NCI-H510A treated with DMSO at 0.1 percent for 48 hours (cell line): ENCODE measurements around the gene DHDDS.
A peak's percentile ranks its signal among the peaks of the same experiment; 100 is the strongest.
"Not testable (repeated sequence)": the region's sequence is repeated elsewhere in the genome, so short reads cannot be mapped to it uniquely, and the experiment has no call there.

Experiments used
- DNase-seq: peaks from one replicate; lab custom pipeline; 2025; lab: John Stamatoyannopoulos, UW

The DHDDS gene

DNA sequence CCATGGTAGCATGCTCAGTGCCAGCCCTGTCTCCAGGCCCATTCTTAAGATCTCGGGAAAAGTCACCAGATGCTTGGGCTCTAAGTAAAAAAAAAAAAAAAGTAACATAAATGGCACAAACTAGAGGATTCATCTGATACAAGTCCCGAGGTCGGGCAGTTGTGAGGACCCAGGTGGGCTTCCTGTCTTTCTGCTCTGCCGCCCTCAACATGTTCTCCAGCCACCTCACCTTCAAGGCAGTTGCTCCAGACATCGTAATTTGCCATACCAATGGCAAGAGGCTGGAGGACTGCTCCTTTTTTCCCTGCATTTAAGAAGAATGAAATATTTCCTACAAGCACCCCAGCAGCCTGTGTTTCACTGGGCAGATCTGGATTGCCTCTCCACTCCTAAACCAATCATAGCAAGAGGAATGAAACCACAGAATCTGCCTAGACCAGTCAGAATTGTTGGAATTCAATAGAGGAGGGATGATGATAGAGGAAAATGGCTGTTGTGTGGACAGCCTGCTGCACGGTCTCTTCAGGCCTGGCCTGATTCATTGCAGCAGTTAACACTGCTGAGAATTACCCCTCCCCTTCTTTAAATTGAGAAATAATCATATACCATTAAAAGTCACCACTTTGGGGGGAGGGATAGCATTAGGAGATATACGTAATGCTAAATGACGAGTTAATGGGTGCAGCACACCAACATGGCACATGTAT, 45.5 kb downstream of the DHDDS start:
- peak; percentile 32 for DNase-seq

DNA sequence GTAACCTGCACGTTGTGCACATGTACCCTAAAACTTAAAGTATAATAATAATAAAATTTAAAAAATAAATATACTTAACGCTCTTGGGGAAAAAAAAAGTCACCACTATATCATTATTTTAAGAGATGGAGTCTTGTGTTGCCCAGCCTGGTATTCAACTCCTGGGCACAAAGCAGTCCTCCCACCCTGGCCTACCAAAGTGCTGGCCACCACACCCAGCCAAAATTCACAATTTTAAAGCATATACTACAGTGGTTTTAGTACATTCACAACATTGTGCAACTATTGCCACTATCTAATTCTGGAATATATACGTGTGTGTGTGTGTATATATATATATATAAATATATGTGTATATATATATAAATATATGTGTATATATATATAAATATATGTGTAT, 46.0 kb downstream of the DHDDS start:
- no peak for DNase-seq

DNA sequence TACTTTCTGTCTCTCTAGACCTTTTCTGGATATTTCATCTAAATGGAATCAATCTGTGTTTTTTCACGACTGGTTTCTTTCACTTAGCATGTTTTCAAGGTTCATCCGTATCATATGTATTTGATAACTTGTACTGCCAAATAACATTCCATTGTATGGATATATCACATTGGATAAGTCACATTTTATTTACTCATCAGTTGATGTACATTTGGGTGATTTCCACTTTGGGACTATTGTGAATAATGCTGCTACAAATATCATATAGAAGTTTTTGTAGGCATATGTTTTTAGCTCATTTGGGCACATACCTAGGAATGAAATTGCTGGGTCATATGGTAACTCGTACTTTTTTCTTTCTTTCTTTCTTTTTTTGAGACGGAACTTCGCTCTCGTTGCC, 46.9 kb downstream of the DHDDS start:
- no peak for DNase-seq

DNA sequence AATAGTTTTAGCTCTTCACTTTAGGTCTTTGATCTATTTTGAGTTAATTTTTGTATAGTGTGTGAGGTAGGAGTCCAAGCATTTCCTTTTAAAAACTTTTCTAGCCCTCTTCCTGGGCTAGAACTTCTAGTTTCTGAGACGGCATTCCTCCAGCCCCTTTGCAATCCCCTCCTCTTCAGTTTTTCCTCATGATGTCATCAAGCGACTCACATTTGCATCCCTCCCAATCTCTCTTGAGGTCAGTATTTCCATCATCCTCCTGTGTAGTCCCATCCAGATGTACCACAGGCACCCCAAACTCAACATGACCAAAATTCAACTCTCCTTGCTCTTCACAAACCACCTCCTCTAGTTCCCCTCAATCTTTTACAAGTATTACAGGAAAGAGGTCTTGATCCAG, 50.8 kb downstream of the DHDDS start:
- DNase-seq = no peak

DNA sequence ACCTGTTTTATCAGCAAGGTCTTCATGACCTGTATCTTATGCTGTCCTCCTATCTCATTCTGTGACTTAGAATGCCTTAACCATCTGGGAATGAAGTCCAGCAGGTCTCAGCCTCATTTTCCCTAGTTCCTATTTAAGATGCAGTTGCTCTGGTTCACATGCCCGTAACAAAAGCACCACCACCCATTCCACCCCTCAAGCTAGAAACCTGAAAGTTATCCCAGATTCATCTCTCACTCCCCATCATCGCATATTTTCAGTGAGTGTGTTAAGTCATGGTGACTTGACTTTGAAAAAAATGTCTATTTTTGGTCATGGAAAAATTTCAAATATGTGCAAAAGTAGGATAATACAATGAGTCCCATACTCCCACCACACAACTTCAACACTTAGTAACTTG, 51.9 kb downstream of the DHDDS start:
- no peak for DNase-seq

DNA sequence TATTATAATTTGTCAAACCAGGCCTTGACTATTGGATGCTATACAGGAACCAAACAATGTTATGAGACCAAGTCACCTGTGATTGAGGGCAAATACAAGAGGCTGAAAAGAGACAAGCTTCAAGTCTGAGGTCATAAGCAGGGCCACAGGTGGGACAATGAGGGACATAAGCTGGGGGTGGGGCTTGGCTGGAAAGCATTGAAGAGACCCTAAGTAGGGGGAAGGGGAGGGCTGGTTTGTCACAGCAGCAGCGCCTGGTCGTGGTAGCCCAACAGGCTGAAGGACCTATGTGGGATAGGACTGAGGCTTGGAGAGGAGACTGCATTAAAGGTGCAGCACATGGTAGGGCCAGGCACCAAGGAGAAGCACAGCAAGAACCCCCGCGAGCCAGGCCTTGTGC, 58.0 kb downstream of the DHDDS start:
- DNase-seq = no peak

GRCh38 chr1:26493267-26493666, 61.1 kb downstream of the DHDDS start:
- DNase-seq = no peak

- DNase-seq = no peak
Measured at GRCh38 chr1:26493938-26494337, 61.8 kb downstream of the DHDDS start.

DNA sequence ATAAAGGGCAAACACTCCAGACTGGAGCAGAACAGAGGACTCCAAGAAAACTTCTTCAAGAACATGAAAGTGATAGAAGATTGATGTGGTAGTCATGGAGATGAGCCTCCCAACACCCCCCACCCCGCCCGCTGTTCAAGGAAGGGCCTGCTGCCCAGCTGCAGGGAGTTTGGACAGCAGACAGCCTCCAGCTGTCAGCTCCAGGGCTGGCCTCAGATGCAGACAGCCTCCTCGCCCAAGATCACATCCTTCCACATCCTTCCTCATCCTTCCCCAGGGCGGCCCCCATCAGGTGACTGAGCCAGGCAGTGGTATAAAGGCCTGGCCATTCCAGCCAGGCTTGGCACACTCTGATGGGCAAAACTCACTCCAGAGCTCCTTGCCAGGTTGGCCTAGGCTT, 64.7 kb downstream of the DHDDS start:
- no peak for DNase-seq

DNA sequence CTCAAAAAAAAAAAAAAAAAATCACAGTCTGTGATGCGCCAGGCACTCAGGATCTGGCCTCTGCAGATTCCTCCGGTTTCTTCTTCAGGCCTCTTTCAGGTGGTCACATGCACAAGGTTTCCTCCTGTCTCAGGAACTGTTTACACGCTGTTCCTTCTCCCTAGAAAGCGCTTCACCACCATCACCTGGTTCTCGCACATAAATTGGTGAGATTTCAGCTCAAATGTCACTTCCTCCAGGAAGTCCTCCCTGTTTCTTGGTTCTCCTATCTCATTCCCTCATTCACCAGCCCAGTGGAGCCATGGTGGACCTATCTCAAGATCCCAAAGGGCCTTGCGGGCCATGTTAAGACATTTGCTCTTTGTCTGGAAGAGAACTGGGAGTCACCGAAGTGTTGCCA, 66.8 kb downstream of the DHDDS start:
- DNase-seq = no peak

GRCh38 chr1:26500488-26501175, 68.5 kb downstream of the DHDDS start:
- peak; percentile 56 for DNase-seq

- not testable (repeated sequence) for DNase-seq
Measured at GRCh38 chr1:26510711-26511110, 78.6 kb downstream of the DHDDS start.

- not testable (repeated sequence) for DNase-seq
Measured at GRCh38 chr1:26515836-26516235, 83.7 kb downstream of the DHDDS start.

DNA sequence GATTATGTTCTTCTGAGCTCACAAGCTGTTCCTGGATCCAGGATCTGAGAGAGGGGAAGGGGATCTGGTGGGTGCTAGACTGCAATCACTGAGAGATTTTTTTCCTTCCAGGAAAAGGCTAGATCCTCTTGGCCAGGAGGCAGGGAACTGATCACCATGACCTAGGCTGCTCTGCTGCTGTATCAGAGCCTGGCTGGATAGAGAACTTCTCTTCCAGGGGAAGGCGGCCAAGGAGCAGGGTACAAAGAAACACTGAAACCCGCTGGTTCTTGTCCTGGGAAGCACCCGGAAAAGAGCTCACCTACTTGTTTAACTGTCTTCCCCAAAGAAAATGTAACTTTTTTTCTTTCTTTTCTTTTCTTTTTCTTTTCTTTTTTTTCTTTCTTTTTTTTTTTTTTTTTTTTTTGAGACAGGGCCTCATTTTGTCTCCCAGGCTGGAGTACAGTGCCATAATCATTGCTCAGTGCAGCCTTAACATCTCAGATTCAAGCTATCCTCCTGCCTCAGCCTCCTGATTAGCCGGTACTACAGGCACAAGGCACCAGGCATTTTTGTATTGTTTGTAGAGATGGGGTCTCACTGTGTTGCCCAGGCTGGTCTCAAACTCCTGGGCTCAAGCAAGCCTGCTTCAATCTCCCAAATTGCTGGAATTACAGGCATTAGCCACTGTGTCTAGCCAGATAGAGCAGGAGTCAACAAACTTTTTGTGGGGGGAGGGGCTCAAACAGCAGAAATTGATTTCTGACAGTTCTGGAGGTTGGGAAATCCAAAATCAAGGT, 85.1 kb downstream of the DHDDS start:
- no peak for DNase-seq

DNA sequence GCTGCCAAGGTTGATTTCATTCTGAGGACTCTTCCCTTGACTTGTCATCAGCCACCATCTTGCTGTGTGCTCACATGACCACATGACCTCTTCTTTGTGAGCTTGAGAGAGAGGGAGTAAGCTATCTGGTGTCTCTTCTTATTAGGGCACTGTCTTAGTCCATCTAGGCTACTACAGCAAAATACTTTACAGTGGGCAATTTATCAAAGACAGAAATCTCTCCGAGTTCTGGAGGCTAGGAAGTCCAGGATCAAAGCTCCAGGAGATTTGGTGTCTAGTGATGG, 85.6 kb downstream of the DHDDS start:
- DNase-seq = no peak

GRCh38 chr1:26518355-26518754, 86.2 kb downstream of the DHDDS start:
- DNase-seq = no peak

- no peak for DNase-seq
Measured at GRCh38 chr1:26520339-26520738, 88.2 kb downstream of the DHDDS start.
